H1 (cell line): ENCODE results near the gene RPS6KA2. TPM values are rescaled to one million over a fixed set of nuclear protein-coding genes. Genes with fewer than 3 reads are reported as not detected.

Experiments used
- ASH2L ChIP-seq: fragments of 200-600, 300-600 bp; sonication (generic); IDR thresholded peaks from one replicate; pipeline ENCODE4 v1.7.1; 2017; ENCODE audit warnings: low read length
- CREB1 ChIP-seq: IDR thresholded peaks from 2 replicates; pipeline ENCODE4 v1.6.1; 2012; ENCODE audit warnings: inconsistent platforms
- JUN ChIP-seq: IDR thresholded peaks from 2 replicates; pipeline ENCODE4 v1.6.1; 2011; ENCODE audit warnings: low read depth, mild to moderate bottlenecking, improper control_type of control experiment, low read length
- MAFK ChIP-seq: IDR thresholded peaks from 2 replicates; pipeline ENCODE4 v1.6.1; 2012; ENCODE audit warnings: low read depth, mild to moderate bottlenecking, improper control_type of control experiment, low read length
- RXRA ChIP-seq: IDR thresholded peaks from 2 replicates; pipeline ENCODE4 v1.6.1; 2011; ENCODE audit warnings: low read depth, mild to moderate bottlenecking, low read length, moderate library complexity; ENCODE audit not compliant: insufficient read depth
- SIN3A ChIP-seq, 2 experiments: IDR thresholded peaks in 1 of 2; conservative IDR thresholded peaks in 1 of 2; 2 replicates each; pipeline ENCODE4 v1.6.1; 2011 to 2012; ENCODE audit warnings: low read length in 2 of 2, improper control_type of control experiment in 1 of 2, low read depth in 1 of 2, mild to moderate bottlenecking in 1 of 2
- SP2 ChIP-seq: IDR thresholded peaks from 2 replicates; pipeline ENCODE4 v1.6.1; 2012; ENCODE audit warnings: mild to moderate bottlenecking, low read length, inconsistent platforms
- SP4 ChIP-seq: IDR thresholded peaks from 2 replicates; pipeline ENCODE4 v1.6.1; 2012; ENCODE audit warnings: low read length, inconsistent platforms
- TAF7 ChIP-seq: optimal IDR thresholded peaks from 2 replicates; pipeline ENCODE3; 2011; ENCODE audit warnings: low read depth, mild to moderate bottlenecking, inconsistent platforms, low read length, moderate library complexity, borderline replicate concordance
- polyA plus RNA-seq, 7 experiments: library from polyadenylated mRNA; depleted of rRNA in 3 of 7; stranded (reverse) in 5 of 7; unstranded in 2 of 7; fragments of >200 nt in 5 of 7; fragments of 200-250 nt in 2 of 7; gene quantifications; 1 replicate in 5 of 7; 2 replicates in 1 of 7; 4 replicates in 1 of 7; pipeline versions ENCODE4 v1.2.1 to v1.2.3, GENCODE V29; 2011 to 2013; ENCODE audit warnings: missing spikeins in 2 of 7, mixed read lengths in 2 of 7
- total RNA-seq: library from RNA; stranded (reverse); fragmentation: NEBNext Ultra II Directional; extraction: Animal tissue kit (Norgen Biotek cat#: 25700); gene quantifications from 2 replicates; pipeline ENCODE4 v1.2.1, GENCODE V29; 2021
- TF ChIP-seq, protein P1 (sequence below): fragments of 300-600 bp; sonication (generic); IDR thresholded peaks from 2 replicates; pipeline ENCODE4 v1.7.1; 2012; ENCODE audit warnings: low read length, moderate library complexity, mild to moderate bottlenecking, inconsistent platforms; ENCODE audit not compliant: insufficient replicate concordance

RPS6KA2 gene
- total and polyA plus RNA-seq, 2 of the 8 experiments (the other 6 are each of a cell fraction or from before 2014, with no cell fraction given) = 8.8 to 25.7 TPM

DNA sequence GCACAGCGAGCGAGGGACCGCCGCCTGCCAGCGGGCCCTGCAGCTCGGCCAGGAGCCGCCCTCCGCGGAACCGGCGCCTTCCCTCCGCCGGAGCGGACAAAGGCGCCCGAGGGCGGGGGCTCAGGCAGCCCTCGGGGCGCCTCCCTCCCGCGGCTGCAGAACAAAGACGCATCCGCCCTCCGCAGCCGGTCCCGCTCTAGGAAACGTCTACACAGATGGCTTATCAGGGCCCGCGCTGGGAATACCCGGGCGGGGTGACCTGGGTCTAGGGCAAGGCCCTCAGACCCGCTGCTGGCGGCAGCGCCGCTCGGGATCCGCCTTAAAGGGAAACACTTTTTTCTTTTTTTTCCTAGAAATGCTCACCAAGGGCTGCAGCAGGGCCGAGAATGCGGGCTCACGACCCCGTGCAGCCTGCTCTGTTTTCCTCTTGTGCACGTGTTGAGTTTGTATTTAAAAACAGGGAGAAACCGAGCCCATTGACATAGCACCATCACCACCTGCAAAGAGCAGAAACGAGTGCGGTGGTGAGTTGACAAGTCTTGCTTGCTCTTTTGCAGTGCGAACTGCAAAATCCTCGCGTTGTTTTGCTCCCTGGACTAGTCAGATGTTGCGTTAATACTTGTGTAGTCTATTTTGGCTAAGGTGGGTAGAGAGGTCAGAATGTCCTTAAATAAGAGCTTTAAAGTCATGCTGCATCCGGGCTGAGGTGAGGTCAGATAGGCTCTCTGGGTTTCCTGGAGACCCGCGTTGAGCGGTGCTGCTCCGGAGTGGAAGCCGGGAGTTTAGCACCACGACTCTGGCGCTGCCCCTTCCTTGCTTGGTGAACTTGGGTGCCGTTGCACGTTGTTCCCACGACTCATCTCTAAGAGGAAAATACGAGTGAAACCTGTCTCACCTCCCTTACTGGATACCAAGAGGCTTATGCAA lies 1.1 kb upstream of the RPS6KA2 start (continued):
- 0 out of 4 replicates have a peak, but pooled peaks of 1 of the 2 experiments have one; percentile 18 for TF ChIP-seq SIN3A (conservative IDR thresholded peaks at IDR 0.05 in 1 of 2, IDR thresholded peaks at IDR 0.05 in 1 of 2; ENCODE audit: low read depth in 1 of 2, low read length in 2 of 2)
- TF ChIP-seq SP4 = no peak; the same call in 1 of the 2 replicates
- no peak for TF ChIP-seq SP2
- TF ChIP-seq CREB1 = no peak
- no peak for TF ChIP-seq MAFK
- TF ChIP-seq TAF7 = no peak
- no peak for TF ChIP-seq JUN
- no peak for TF ChIP-seq RXRA
- TF ChIP-seq, protein P1, sequence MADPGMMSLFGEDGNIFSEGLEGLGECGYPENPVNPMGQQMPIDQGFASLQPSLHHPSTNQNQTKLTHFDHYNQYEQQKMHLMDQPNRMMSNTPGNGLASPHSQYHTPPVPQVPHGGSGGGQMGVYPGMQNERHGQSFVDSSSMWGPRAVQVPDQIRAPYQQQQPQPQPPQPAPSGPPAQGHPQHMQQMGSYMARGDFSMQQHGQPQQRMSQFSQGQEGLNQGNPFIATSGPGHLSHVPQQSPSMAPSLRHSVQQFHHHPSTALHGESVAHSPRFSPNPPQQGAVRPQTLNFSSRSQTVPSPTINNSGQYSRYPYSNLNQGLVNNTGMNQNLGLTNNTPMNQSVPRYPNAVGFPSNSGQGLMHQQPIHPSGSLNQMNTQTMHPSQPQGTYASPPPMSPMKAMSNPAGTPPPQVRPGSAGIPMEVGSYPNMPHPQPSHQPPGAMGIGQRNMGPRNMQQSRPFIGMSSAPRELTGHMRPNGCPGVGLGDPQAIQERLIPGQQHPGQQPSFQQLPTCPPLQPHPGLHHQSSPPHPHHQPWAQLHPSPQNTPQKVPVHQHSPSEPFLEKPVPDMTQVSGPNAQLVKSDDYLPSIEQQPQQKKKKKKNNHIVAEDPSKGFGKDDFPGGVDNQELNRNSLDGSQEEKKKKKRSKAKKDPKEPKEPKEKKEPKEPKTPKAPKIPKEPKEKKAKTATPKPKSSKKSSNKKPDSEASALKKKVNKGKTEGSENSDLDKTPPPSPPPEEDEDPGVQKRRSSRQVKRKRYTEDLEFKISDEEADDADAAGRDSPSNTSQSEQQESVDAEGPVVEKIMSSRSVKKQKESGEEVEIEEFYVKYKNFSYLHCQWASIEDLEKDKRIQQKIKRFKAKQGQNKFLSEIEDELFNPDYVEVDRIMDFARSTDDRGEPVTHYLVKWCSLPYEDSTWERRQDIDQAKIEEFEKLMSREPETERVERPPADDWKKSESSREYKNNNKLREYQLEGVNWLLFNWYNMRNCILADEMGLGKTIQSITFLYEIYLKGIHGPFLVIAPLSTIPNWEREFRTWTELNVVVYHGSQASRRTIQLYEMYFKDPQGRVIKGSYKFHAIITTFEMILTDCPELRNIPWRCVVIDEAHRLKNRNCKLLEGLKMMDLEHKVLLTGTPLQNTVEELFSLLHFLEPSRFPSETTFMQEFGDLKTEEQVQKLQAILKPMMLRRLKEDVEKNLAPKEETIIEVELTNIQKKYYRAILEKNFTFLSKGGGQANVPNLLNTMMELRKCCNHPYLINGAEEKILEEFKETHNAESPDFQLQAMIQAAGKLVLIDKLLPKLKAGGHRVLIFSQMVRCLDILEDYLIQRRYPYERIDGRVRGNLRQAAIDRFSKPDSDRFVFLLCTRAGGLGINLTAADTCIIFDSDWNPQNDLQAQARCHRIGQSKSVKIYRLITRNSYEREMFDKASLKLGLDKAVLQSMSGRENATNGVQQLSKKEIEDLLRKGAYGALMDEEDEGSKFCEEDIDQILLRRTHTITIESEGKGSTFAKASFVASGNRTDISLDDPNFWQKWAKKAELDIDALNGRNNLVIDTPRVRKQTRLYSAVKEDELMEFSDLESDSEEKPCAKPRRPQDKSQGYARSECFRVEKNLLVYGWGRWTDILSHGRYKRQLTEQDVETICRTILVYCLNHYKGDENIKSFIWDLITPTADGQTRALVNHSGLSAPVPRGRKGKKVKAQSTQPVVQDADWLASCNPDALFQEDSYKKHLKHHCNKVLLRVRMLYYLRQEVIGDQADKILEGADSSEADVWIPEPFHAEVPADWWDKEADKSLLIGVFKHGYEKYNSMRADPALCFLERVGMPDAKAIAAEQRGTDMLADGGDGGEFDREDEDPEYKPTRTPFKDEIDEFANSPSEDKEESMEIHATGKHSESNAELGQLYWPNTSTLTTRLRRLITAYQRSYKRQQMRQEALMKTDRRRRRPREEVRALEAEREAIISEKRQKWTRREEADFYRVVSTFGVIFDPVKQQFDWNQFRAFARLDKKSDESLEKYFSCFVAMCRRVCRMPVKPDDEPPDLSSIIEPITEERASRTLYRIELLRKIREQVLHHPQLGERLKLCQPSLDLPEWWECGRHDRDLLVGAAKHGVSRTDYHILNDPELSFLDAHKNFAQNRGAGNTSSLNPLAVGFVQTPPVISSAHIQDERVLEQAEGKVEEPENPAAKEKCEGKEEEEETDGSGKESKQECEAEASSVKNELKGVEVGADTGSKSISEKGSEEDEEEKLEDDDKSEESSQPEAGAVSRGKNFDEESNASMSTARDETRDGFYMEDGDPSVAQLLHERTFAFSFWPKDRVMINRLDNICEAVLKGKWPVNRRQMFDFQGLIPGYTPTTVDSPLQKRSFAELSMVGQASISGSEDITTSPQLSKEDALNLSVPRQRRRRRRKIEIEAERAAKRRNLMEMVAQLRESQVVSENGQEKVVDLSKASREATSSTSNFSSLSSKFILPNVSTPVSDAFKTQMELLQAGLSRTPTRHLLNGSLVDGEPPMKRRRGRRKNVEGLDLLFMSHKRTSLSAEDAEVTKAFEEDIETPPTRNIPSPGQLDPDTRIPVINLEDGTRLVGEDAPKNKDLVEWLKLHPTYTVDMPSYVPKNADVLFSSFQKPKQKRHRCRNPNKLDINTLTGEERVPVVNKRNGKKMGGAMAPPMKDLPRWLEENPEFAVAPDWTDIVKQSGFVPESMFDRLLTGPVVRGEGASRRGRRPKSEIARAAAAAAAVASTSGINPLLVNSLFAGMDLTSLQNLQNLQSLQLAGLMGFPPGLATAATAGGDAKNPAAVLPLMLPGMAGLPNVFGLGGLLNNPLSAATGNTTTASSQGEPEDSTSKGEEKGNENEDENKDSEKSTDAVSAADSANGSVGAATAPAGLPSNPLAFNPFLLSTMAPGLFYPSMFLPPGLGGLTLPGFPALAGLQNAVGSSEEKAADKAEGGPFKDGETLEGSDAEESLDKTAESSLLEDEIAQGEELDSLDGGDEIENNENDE = no peak
- TF ChIP-seq ASH2L = peak; percentile 73
